Measurements from ENCODE around the gene ATF3.

DNA sequence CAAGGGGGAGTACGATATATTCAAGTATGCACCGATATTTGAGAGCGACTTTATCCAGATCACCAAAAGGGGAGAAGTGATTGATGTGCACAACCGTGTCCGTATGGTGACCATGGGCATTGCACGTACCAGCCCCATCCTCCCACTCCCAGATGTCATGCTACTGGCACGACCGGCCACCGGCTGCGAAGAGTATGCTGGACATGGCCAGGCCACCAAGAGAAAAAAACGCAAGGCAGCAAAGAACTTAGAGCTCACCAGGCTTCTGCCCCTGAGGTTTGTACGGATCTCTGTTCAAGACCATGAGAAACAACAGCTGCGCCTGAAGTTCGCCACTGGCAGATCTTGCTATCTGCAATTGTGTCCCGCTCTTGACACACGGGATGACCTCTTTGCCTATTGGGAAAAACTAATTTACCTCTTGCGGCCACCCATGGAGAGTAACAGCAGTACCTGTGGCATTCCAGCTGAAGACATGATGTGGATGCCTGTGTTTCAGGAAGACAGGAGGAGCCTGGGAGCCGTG, 16.5 kb downstream of the ATF3 start:
- TF ChIP-seq, protein P1, sequence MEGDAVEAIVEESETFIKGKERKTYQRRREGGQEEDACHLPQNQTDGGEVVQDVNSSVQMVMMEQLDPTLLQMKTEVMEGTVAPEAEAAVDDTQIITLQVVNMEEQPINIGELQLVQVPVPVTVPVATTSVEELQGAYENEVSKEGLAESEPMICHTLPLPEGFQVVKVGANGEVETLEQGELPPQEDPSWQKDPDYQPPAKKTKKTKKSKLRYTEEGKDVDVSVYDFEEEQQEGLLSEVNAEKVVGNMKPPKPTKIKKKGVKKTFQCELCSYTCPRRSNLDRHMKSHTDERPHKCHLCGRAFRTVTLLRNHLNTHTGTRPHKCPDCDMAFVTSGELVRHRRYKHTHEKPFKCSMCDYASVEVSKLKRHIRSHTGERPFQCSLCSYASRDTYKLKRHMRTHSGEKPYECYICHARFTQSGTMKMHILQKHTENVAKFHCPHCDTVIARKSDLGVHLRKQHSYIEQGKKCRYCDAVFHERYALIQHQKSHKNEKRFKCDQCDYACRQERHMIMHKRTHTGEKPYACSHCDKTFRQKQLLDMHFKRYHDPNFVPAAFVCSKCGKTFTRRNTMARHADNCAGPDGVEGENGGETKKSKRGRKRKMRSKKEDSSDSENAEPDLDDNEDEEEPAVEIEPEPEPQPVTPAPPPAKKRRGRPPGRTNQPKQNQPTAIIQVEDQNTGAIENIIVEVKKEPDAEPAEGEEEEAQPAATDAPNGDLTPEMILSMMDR (conservative IDR thresholded peaks at IDR 0.05): no peak
- no peak for TF ChIP-seq EZH2 (IDR thresholded peaks at IDR 0.05; ENCODE audit: low read depth)
